SK-N-SH (cell line): ENCODE measurements around the gene KLHL14. TPM values are rescaled to one million over a fixed set of nuclear protein-coding genes. Genes with fewer than 3 reads are reported as not detected.

Experiments used
- CTCF ChIA-PET: fragments of 300-600, 350-600 bp; formaldehyde crosslinking; extraction: SDS; loops from one replicate; lab custom pipeline; 2021; lab: Yijun Ruan, JAX
- POLR2A ChIA-PET: fragments of 350-600 bp; sonication (Branson Sonifier 250); formaldehyde crosslinking; extraction: SDS; loops from one replicate; lab custom pipeline; 2020; ENCODE audit warnings: antibody characterized with exemption, inconsistent platforms; lab: Yijun Ruan, JAX
- DNase-seq: peaks from one replicate; pipeline ENCODE4 v3.0.0; 2012
- H2AFZ ChIP-seq: fragments of 200-600 bp; sonication (generic); 2 replicates; pipeline ENCODE4 v1.8.1; 2016; ENCODE audit warnings: antibody characterized with exemption, mild to moderate bottlenecking, low read depth
- H3F3A ChIP-seq: fragments of 200-600 bp; sonication (generic); replicated peaks from 2 replicates; pipeline ENCODE3; 2016; ENCODE audit warnings: antibody characterized with exemption, mild to moderate bottlenecking; ENCODE audit not compliant: insufficient read depth
- H3K27ac ChIP-seq, 2 experiments: fragments of 200-500 bp in 1 of 2; fragments of 200-600 bp in 1 of 2; sonication (Bioruptor generic) in 1 of 2; sonication (generic), shearing (Covaris generic) in 1 of 2; 2 replicates each; pipeline versions ENCODE4 v1.5.1 to v1.6.1; 2014 to 2016; ENCODE audit warnings: low read depth in 2 of 2, inconsistent platforms in 1 of 2, low read length in 1 of 2, mild to moderate bottlenecking in 1 of 2, mixed read lengths in 1 of 2
- H3K27me3 ChIP-seq: fragments of 200-600 bp; sonication (generic), shearing (Covaris generic); 2 replicates; pipeline ENCODE4 v1.6.1; 2016; ENCODE audit warnings: mixed run types; ENCODE audit not compliant: insufficient read depth
- H3K36me3 ChIP-seq, 2 experiments: fragments of 200-500 bp in 1 of 2; fragments of 200-600 bp in 1 of 2; sonication (Bioruptor generic) in 1 of 2; sonication (generic) in 1 of 2; replicated peaks in 1 of 2; 2 replicates each; pipeline versions ENCODE3 to v1.5.1; 2014 to 2016; ENCODE audit warnings: low read length in 1 of 2, mild to moderate bottlenecking in 1 of 2; ENCODE audit not compliant: insufficient read depth in 2 of 2, control insufficient read depth in 1 of 2
- H3K4me1 ChIP-seq, 2 experiments: fragments of 200-500 bp in 1 of 2; fragments of 200-600 bp in 1 of 2; sonication (Bioruptor generic) in 1 of 2; sonication (generic), shearing (Covaris generic) in 1 of 2; 2 replicates each; pipeline versions ENCODE4 v1.5.1 to v1.6.1; 2014 to 2016; ENCODE audit warnings: low read depth in 1 of 2, low read length in 1 of 2, mixed run types in 1 of 2; ENCODE audit not compliant: insufficient read depth in 2 of 2, control insufficient read depth in 1 of 2
- H3K4me2 ChIP-seq: fragments of 200-600 bp; sonication (generic), shearing (Covaris generic); 2 replicates; pipeline ENCODE4 v1.6.1; 2017; ENCODE audit warnings: mixed run types
- H3K4me3 ChIP-seq, 2 experiments: fragments of 200-500 bp in 1 of 2; fragments of 200-600 bp in 1 of 2; sonication (Bioruptor generic) in 1 of 2; sonication (generic), shearing (Covaris generic) in 1 of 2; 2 replicates each; pipeline versions ENCODE4 v1.5.1 to v1.8.1; 2014 to 2016; ENCODE audit warnings: low read depth in 2 of 2, inconsistent platforms in 1 of 2, low read length in 1 of 2, mild to moderate bottlenecking in 1 of 2, mixed read lengths in 1 of 2, moderate library complexity in 1 of 2
- H3K79me2 ChIP-seq: fragments of 200-600 bp; sonication (generic); 2 replicates; pipeline ENCODE4 v1.8.1; 2017; ENCODE audit warnings: mild to moderate bottlenecking; ENCODE audit not compliant: insufficient read depth
- H3K9ac ChIP-seq: fragments of 200-600 bp; sonication (generic); 2 replicates; pipeline ENCODE4 v1.6.1; 2017; ENCODE audit warnings: mixed run types
- H3K9me2 ChIP-seq: fragments of 200-600 bp; sonication (generic); 2 replicates; pipeline ENCODE4 v1.6.1; 2017; ENCODE audit warnings: mixed run types
- H3K9me3 ChIP-seq: fragments of 200-600 bp; sonication (generic); 2 replicates; pipeline ENCODE4 v1.6.1; 2017; ENCODE audit warnings: mixed run types, mild to moderate bottlenecking, moderate library complexity
- H4K20me1 ChIP-seq: fragments of 200-600 bp; sonication (generic); 2 replicates; pipeline ENCODE4 v1.6.1; 2017; ENCODE audit warnings: mild to moderate bottlenecking, mixed run types; ENCODE audit not compliant: insufficient read depth
- CTCF ChIP-seq: fragments of 200-600 bp; sonication (generic); IDR thresholded peaks from 2 replicates; pipeline ENCODE4 v1.6.1; 2017; ENCODE audit warnings: antibody characterized with exemption, mild to moderate bottlenecking, moderate library complexity
- EP300 ChIP-seq, 2 experiments: IDR thresholded peaks; 2 replicates each; pipeline versions ENCODE4 v1.4.0 to v1.6.1; 2012; ENCODE audit warnings: borderline replicate concordance in 1 of 2, low read depth in 1 of 2, low read length in 1 of 2
- EZH2phosphoT487 ChIP-seq: fragments of 200-600 bp; sonication (generic); IDR thresholded peaks from 2 replicates; pipeline ENCODE4 v1.6.1; 2017; ENCODE audit warnings: low read depth, mixed run types, mild to moderate bottlenecking, antibody characterized with exemption, moderate library complexity, borderline replicate concordance
- FOXJ3 ChIP-seq: sonication (generic); formaldehyde crosslinking; IDR thresholded peaks from 2 replicates; pipeline ENCODE4 v1.5.1; 2020; ENCODE audit warnings: mild to moderate bottlenecking, missing genetic modification reagents
- FOXM1 ChIP-seq: IDR thresholded peaks from 2 replicates; pipeline ENCODE4 v1.4.0; 2012; ENCODE audit warnings: low read depth, mild to moderate bottlenecking
- GATA2 ChIP-seq: sonication (generic); formaldehyde crosslinking; IDR thresholded peaks from 2 replicates; pipeline ENCODE4 v1.5.0; 2020; ENCODE audit warnings: mild to moderate bottlenecking, missing genetic modification reagents
- JUND ChIP-seq: IDR thresholded peaks from 2 replicates; pipeline ENCODE4 v1.4.0; 2012
- MXI1 ChIP-seq: IDR thresholded peaks from 2 replicates; pipeline ENCODE4 v1.6.1; 2012; ENCODE audit warnings: mild to moderate bottlenecking, low read depth, low read length, improper control_type of control experiment
- PBX3 ChIP-seq: IDR thresholded peaks from 2 replicates; pipeline ENCODE4; 2012
- POLR2AphosphoS5 ChIP-seq: IDR thresholded peaks from 2 replicates; pipeline ENCODE4 v1.6.1; 2012; ENCODE audit warnings: low read depth, low read length
- SMC3 ChIP-seq: IDR thresholded peaks from 2 replicates; pipeline ENCODE4 v1.6.1; 2012; ENCODE audit warnings: low read depth, low read length, improper control_type of control experiment
- TCF12 ChIP-seq: IDR thresholded peaks from 2 replicates; pipeline ENCODE4 v1.4.0; 2012
- TEAD4 ChIP-seq: IDR thresholded peaks from 2 replicates; pipeline ENCODE4 v1.4.0; 2012; ENCODE audit warnings: mild to moderate bottlenecking, borderline replicate concordance; ENCODE audit not compliant: insufficient read depth
- ZBTB33 ChIP-seq: IDR thresholded peaks from 2 replicates; pipeline ENCODE4 v1.4.0; 2012; ENCODE audit warnings: low read depth, borderline replicate concordance
- WGBS: methylation state at CpG from one replicate; pipeline ENCODE4 v1.1.6; 2017; ENCODE audit warnings: low lambda C conversion rate; 5-methylcytosine and 5-hydroxymethylcytosine counted together
- polyA plus RNA-seq, 3 experiments: library from polyadenylated mRNA; depleted of rRNA; stranded (reverse); fragments of >200 nt; gene quantifications; 2 replicates each; pipeline ENCODE4 v1.2.3, GENCODE V29; 2012

Gene KLHL14
- polyA plus RNA-seq, 1 of the 3 experiments (the other 2 are of a cell fraction), result not detected

GRCh38 chr18:32732165-32732564 lies 40.7 kb downstream of the KLHL14 start:
- Histone ChIP-seq H3K27me3 (no peaks in the 10 kb centered on the region), H3F3A (no peaks in the 10 kb centered on the region), H3K27ac (no peak overlapping the region), H3K36me3 (no peaks in the 10 kb centered on the region), H3K4me1 (no peaks in the 10 kb centered on the region), H3K9ac (no peak overlapping the region), H3K4me3 (no peak overlapping the region), H3K79me2 (no peaks in the 10 kb centered on the region), H2AFZ (no peak overlapping the region), H3K4me2 (no peak overlapping the region)
- ChIA-PET POLR2A (no interaction called here), CTCF (no interaction called here)
- DNase-seq, result no peak
- WGBS, result 82% methylated on average over 1 of the region's 1 CpG
- TF ChIP-seq GATA2 (CRISPR knock-in tag), result no peak
- TF ChIP-seq, all 33 proteins: peak for 0
- Histone ChIP-seq H3K9me3 (no peaks in the 10 kb centered on the region), H4K20me1 (no peaks in the 10 kb centered on the region), H3K9me2 (no peaks in the 10 kb centered on the region)

- Histone ChIP-seq H3K9ac (no peak overlapping the region), H3K36me3 (no peaks in the 10 kb centered on the region), H3F3A (no peaks in the 10 kb centered on the region), H3K79me2 (no peaks in the 10 kb centered on the region), H3K9me2 (no peaks in the 10 kb centered on the region), H3K27ac (no peak overlapping the region), H4K20me1 (no peaks in the 10 kb centered on the region), H3K27me3 (no peaks in the 10 kb centered on the region), H3K4me2 (peak overlapping the region; percentile 44), H3K9me3 (no peaks in the 10 kb centered on the region), H2AFZ (peak overlapping the region; percentile 61), H3K4me1 (no peaks in the 10 kb centered on the region), H3K4me3 (peak overlapping the region; percentile 46 to 47)
- ChIA-PET CTCF (interaction anchor here (0.8 kb wide), 1 partner anchor 15 kb away, joined by 3 read pairs; no protein-coding TSS in a partner anchor), POLR2A (no interaction called here)
- WGBS, result 41% methylated on average over 9 of the region's 9 CpGs
- DNase-seq, result no peak
- no peak for TF ChIP-seq ZBTB33
- TF ChIP-seq TEAD4, result no peak
- TF ChIP-seq EZH2phosphoT487, result no peak
- no peak for TF ChIP-seq MXI1
These were observed 42.2 kb downstream of the KLHL14 start for GRCh38 chr18:32730620-32731091.

GRCh38 chr18:32730068-32730467 lies 42.8 kb downstream of the KLHL14 start:
- TF ChIP-seq FOXJ3 (CRISPR knock-in tag), result no peak
- TF ChIP-seq CTCF, result no peak
- TF ChIP-seq SMC3, result no peak
- TF ChIP-seq MXI1, result no peak
- TF ChIP-seq POLR2AphosphoS5, result no peak
- TF ChIP-seq EP300 (IDR thresholded peaks at IDR 0.05; ENCODE audit: borderline replicate concordance in 1 of 2, low read depth in 1 of 2, low read length in 1 of 2), result no peak
- TF ChIP-seq JUND, result no peak
- no peak for TF ChIP-seq TEAD4
- TF ChIP-seq PBX3, result no peak
- TF ChIP-seq FOXM1, result no peak
- TF ChIP-seq TCF12, result no peak
- H3F3A ChIP-seq, result no peaks in the 10 kb centered on the region
- H3K36me3 ChIP-seq, result no peaks in the 10 kb centered on the region
- POLR2A ChIA-PET, result no interaction called here
- no peak overlapping the region for H3K9ac ChIP-seq
- H3K27ac ChIP-seq, result no peak overlapping the region
- no peaks in the 10 kb centered on the region for H3K4me1 ChIP-seq
- H3K27me3 ChIP-seq, result no peaks in the 10 kb centered on the region
- peak overlapping the region; percentile 61; the same call in 1 of the 2 replicates for H2AFZ ChIP-seq
- DNase-seq, result no peak
- no peaks in the 10 kb centered on the region for H4K20me1 ChIP-seq
- peak overlapping the region; percentile 44 for H3K4me2 ChIP-seq
- H3K4me3 ChIP-seq, result peak overlapping the region; percentile 46 to 47; a peak in 3 of 4 replicates
- WGBS, result 21% methylated on average over 2 of the region's 2 CpGs
- H3K9me2 ChIP-seq, result no peaks in the 10 kb centered on the region
- H3K79me2 ChIP-seq, result no peaks in the 10 kb centered on the region
- CTCF ChIA-PET, result no interaction called here
- H3K9me3 ChIP-seq, result no peaks in the 10 kb centered on the region
